Endothelial cell of umbilical vein (primary cell): ENCODE data around the gene IGFBP2.

Experiments
- CTCF ChIP-seq, 2 donors: IDR thresholded peaks; 1 replicate in 1 of 2; 2 replicates in 1 of 2; pipeline ENCODE4 v1.5.1; 2011; ENCODE audit warnings: low read length in 2 of 2, mild to moderate bottlenecking in 2 of 2, moderate library complexity in 2 of 2, control low read depth in 1 of 2, inconsistent platforms in 1 of 2, low read depth in 1 of 2; ENCODE audit not compliant: insufficient read depth in 1 of 2; ENCODE audit errors: extremely low read depth in 1 of 2
- EZH2 ChIP-seq: IDR thresholded peaks from 2 replicates; pipeline ENCODE4 v1.6.1; 2012; ENCODE audit warnings: borderline replicate concordance, low read depth, mild to moderate bottlenecking, moderate library complexity, low read length, inconsistent platforms; ENCODE audit not compliant: severe bottlenecking
- FOS ChIP-seq: IDR thresholded peaks from 2 replicates; pipeline ENCODE4 v1.6.1; 2011; ENCODE audit warnings: mild to moderate bottlenecking, low read length, moderate library complexity, borderline replicate concordance; ENCODE audit not compliant: insufficient read depth
- GATA2 ChIP-seq: IDR thresholded peaks from 2 replicates; pipeline ENCODE4 v1.7.0; 2011; ENCODE audit warnings: low read depth, mild to moderate bottlenecking, moderate library complexity, mixed read lengths, low read length; ENCODE audit not compliant: insufficient read length, insufficient read depth
- JUN ChIP-seq: IDR thresholded peaks from 2 replicates; pipeline ENCODE4 v1.6.1; 2011; ENCODE audit warnings: borderline replicate concordance, low read depth; ENCODE audit not compliant: insufficient read length, insufficient read depth
- MAX ChIP-seq: IDR thresholded peaks from 2 replicates; pipeline ENCODE4 v1.6.1; 2011; ENCODE audit not compliant: insufficient read depth, insufficient read length
- MYC ChIP-seq: IDR thresholded peaks from one replicate; pipeline ENCODE4 v1.6.1; 2011; ENCODE audit warnings: mild to moderate bottlenecking, low read depth, low read length
- POLR2A ChIP-seq: IDR thresholded peaks from 2 replicates; pipeline ENCODE4 v1.6.1; 2012; ENCODE audit warnings: low read depth, mild to moderate bottlenecking, control low read depth, low read length
- POLR2AphosphoS5 ChIP-seq: IDR thresholded peaks from 2 replicates; pipeline ENCODE4 v1.6.1; 2012; ENCODE audit warnings: low read depth, mild to moderate bottlenecking, control low read depth, low read length, moderate library complexity; ENCODE audit not compliant: insufficient read depth

GRCh38 chr2:216636551-216637450 lies 3.6 kb downstream of the IGFBP2 start:
- TF ChIP-seq CTCF (IDR thresholded peaks at IDR 0.05; ENCODE audit: extremely low read depth in 1 of 2, insufficient read depth in 1 of 2, low read depth in 1 of 2, low read length in 2 of 2) (no peak), EZH2 (no peak), POLR2A (no peak), FOS (no peak), POLR2AphosphoS5 (no peak), MYC (no peak), MAX (no peak), JUN (no peak), GATA2 (no peak)
